HTR-8/SVneo (cell line): ENCODE measurements around the gene NISCH.
A peak's percentile ranks its signal among the peaks of the same experiment; 100 is the strongest.

Experiments
- DNase-seq: peaks from one replicate; pipeline ENCODE4 v3.0.0; 2011; ENCODE audit warnings: low spot score, mixed read lengths; ENCODE audit not compliant: insufficient read length
- FAIRE-seq: peaks from 2 replicates; lab custom pipeline; 2011; peaks lifted over from hg19 to GRCh38; lab: Jason Lieb, UNC

The NISCH gene

DNA sequence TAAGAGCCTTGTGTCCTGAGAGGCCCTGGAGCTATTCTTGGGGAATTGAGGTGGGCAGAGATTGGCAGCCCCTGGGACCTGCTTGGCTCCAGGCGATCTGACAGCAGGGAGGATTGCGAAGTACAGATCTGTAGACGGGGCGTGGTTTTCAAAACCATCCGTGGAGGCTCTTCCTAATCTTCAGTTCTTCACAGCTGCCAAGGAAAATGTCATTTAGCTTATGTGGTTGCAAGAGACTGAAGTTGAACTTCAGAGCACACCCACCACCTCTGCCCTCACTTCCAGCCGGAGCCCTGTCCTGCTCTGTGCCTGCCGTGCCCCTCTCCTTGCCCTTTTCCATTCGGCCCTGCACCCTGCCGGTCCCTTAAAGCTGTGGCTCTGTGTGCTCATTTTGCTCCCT is 12.9 kb downstream of the NISCH start:
- FAIRE-seq (no peak), DNase-seq (no peak)

DNA sequence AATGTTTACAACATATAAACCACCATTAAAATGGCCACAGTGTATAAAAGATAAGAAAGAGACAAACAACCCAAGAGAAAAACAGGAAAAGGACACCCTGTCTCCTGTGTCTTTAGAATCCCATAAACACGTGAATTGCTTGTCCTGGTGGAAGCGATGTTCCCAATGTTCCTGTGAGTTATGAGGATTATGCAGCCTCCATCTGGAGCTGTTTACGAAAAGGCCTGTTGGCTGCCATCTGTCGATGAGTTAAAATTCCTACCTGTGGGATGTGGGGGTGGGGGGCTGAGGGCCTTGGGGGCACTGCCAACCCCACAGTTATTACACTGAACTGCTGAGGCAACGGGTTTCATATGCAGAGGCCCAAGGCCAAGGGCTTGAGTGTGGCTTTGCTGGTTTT is 13.6 kb downstream of the NISCH start:
- no peak for FAIRE-seq

DNA sequence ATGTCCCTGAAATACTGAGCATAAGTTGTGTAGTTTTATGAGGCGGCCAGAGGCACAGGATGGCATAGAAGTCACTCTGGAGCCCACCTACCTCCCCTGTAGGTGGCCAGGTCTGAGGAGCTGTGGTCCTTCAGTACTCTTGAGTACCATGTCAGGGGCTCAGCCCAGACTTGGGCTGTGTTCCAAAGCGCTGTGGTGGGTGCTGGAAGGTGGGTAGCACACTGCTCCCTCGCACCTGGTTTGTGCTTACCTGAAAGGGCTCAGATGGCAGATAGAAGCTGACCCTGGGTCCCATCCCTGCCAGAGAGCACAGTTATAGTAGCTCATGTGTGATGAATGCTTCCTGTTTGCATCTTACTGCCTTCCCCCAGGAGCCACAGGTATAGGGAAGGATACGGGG is 15.5 kb downstream of the NISCH start:
- DNase-seq = no peak
- no peak for FAIRE-seq

More for the DNA sequence above, 13.6 kb downstream of the NISCH start:
- no peak for DNase-seq

DNA sequence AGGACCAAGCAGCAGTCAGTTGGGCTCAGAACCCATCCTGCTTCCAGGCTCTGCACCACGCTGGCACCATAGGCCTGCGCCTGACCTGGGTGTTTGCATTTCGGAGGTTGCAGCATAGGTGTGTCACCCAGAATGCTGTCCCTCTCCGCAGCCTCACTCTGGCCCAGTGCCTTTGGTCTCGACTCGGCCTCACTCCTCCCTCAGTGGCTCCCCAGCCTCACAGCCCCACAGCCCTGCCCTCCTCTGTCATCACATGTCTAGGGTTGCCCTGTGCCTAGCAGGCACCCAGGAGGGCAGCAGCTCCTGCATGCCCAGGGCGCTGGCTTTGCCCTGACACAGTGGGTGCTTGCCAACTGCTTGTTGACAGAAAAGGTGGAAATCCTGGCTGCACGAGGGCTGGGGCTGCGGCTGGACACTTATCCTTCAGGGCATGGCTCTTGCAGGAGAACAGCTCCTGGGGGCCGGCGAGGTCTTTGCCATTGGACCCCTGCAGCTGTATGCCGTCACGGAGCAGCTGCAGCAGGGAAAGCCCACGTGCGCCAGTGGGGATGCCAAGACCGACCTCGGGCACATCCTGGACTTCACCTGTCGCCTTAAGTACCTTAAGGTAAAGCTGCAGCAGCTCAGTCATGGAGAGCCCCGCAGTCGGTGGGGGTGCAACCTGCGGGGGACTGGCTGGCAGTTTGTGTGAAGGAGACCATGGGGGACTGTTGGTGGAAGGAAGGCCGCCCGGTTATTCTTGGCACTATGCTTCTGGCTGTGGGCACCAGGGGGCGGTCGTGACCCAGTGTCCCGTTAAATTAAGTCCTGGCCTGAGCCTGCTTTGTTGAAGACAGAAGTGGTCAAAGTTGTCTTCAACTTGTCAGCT is 16.2 kb downstream of the NISCH start:
- DNase-seq (peak; percentile 59), FAIRE-seq (no peak)

DNA sequence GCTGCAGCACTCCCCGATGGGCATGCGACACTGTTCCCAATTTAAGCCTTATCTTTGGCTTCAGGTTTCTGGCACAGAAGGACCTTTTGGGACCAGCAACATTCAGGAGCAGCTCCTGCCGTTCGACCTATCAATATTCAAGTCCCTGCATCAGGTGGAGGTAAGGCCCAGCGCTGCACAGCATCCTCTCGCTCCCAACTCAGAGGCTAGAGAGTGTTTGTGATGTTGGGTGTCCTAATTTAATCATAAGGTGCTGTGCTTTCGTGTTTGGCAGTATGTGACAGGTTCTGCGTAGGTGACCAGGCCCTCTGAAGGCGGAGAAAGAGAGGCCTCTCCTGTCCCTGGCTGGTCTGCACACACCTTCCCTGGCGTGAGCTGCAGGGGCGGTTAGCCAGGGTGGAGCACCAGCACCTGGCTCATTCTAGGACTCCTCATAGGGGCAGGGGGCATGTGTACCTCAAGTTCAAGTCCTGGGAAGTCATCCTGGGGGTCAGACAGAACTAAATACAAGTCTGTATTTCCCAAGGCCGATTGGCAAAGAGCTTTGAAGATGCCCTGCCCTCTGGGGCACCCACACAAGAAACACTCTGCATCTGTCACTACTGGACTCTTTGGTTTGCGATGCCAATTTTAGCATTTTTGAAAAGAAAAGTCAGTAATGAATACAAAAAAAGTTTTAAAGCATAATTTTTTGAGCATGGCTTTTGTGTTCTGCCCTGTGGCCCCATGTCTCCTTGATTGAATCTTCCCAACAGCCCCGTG is 17.0 kb downstream of the NISCH start:
- FAIRE-seq (peak; percentile 57), DNase-seq (no peak)

DNA sequence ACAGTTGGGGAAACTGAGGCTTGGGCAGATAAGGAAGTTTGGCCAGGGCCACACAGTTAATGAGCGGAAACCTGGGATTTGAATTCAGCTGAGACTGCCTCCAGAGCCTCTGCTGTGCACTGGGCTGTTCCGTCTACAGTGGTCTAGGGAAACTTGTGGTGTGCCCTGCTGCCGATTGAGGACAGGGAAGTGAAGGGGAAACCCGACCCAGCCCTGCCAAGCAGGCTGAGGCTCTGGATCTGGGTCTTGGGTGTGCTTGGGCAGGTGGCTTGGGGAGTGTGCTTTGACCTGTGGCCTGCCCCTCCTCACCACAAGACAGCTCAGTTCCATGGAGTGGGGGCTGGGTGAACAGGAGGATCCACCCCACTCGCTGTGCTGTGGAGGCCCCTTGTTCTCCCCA is 17.6 kb downstream of the NISCH start:
- no peak for DNase-seq
- FAIRE-seq = no peak

DNA sequence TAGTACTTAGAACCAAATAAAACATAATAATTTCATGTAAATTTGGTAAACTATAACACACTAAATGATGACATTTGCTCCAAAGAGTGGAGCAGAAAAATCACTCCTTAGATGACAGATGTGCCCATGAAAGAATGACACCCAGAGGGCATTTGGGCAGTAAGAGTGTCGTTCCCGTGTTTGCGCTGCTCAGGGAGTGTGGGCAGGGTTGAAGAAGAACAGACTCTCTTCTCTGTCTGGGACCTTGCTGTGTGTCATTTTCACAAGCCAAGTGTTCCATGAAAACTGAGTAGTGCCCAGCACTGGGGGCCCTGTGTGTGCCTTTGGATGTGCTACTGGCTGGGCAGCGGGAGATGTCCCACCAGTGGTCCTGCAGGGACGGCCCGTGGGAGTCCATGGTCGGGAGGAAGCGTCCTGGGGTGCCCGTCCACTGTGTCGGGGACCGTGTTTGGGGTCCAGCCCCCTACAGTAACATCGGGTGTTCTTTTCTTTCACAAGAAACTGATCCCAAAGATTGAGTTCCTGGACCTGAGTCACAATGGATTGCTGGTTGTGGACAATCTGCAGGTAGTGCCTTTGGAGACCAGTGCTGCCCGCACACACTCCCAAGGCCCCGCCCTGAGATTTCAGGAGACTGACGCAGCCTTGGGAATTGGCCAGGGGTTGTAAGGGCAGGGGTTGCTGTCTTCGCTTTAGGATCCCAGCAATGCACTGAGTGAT is 21.8 kb downstream of the NISCH start:
- DNase-seq = no peak
- FAIRE-seq = no peak

DNA sequence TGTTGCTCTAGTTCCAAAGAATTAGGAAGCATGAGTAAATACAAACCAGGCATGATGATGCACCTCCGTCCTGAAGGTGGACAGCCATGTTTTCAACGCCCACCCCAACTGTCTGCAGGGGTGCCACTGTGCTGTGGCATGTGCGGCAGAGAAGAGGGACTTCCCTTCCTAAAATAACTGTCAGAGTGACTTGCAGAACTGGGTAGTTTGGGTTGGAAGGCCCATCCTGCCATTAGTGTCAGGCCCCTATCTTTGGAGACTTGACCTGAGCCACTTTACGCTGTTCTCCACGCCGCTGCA is 22.3 kb downstream of the NISCH start:
- FAIRE-seq = no peak

DNA sequence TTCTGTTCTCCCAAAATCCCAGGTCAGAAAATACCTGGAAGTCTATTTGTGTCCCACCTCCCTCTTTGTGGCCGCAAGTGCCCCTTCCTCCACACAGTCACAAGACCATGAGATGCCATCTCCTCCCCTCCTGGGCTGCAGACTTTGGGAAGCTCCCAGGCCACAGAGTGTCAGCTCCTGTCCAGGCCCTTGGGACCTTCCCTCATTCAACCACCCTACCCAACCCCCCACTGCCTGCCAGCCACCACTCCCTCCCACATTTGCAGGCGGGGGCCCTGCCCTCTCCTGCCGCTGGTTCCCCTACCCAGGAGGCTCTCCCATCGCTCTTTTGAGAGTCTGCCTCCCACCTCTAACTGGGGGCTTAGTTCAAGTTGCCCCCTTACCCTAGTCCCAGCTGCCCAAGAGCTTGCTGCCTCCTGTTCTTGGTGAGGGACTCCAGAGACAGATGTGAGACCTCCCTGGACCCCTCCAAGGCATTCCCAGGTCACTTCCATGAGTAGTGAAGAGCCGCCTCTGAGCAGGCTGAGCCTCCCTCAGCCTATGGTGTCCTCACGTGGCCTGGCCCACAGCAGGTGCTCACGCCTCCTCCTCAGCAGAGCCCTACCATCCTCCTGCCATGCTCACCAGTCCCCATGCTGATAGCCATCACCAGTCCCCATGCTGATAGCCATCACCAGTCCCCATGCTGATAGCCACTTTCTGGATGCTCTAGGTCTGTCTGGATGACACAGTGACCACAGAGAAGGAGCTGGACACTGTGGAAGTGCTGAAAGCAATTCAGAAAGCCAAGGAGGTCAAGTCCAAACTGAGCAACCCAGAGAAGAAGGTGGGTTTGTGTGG is 23.9 kb downstream of the NISCH start:
- FAIRE-seq (no peak), DNase-seq (no peak)

More for the DNA sequence above, 22.3 kb downstream of the NISCH start:
- DNase-seq = no peak

DNA sequence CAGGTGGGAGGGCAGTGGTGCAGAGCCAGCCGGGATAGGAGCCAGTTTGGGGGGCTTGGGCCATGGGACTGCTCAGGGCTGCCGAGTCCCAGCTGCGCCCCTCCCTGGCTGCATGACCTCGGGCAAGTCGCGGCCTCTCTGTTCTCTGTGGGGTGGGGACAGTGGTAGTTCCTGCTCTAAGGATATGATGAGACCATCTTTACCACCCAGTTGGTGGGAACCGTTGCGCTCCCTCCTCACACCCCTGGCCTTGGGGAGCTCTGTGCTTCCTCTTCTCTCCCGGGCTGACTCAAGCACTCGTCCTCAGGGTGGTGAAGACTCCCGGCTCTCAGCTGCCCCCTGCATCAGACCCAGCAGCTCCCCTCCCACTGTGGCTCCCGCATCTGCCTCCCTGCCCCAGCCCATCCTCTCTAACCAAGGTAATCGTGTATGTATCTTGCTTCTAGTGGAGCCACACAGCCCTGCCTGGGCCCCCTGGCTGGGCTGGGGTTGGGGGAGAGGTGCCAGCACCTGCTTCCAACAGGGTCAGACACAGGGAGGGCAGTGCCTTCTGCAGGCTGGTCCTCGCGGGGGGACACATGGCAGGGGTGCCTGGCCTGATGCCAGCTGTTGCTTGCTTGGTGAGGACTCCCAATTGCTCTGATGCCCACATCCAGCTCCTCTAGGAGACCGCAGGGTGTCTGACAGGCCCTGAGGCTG is 24.6 kb downstream of the NISCH start:
- DNase-seq = no peak
- no peak for FAIRE-seq

DNA sequence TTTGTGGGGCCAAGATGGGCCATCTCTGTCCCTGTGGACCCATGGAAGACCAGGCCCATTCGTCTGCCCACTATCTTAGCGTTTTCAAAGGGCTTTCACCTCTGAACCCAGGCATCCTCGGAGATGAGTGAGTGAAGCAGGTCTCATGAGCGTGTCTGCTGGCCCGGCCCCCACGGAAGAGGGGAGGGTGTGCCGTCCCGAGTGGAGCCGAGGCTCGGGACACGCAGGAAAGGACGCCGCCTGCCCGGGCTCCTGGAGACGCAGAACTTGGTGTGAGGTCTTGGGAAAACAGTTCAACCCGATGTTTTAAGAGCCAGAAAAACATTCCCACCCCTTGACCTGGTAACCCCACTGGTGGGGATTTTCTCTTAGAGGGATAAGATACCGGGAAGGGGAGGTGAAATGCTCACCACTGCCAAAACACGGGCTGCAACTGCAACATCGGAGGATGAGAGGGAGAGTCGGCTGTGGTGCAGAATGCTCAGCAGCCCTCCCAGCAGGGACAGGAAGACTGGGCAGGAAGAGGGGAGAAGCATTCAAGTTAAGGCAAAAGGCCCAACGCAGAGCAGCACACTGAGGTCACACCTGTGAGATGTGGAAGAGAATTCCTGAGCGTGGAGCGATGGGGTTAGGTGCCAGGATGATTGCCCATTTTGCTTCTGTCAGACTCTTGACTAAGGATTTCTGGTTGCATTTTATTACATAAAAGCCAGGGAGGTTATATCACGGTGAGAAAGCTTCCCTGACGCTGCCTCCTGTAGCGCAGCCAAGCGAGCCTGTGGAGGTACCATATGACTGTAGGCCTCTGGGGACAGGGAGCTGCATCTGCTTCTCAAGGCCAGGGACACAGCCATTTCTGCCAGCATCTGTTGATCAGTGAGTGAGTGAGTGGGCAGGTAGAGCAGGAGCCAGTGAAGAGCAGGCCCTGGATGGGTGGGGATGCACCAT is 25.6 kb downstream of the NISCH start:
- DNase-seq (no peak), FAIRE-seq (no peak)

DNA sequence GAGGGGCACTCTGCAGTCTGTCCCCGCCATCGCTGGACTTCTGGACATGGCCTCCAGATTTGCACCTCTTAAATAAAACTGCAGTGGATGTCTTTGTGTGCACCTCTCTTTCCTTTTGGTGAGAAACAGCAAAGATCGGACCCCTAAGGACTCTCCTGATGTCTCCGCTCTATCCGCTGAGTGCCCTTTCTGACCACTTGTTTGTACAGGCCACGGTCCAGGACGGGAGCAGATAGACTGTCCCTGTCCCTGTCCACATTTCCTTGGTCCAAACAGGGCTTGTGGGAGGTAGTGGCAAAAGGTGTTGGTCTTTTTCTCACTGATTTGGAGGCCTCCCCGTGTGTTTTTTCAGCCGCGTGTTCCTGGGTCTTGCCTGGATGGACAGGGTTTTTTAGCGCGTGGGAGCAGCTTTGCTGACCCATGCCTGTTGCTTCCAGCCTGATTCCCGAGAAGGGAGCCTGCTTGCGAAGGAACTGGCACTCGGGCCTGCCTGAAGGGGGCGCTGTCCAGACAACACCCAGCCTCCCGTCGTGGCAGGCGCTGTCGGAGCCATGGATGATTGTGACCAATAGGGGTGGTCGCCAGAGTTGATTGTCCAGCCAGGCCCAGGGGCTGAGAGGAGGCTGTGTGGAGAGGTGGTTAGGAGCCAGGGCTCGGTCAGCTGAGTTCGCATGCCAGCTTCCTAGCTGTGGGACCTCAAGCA is 26.6 kb downstream of the NISCH start:
- FAIRE-seq = no peak

DNA sequence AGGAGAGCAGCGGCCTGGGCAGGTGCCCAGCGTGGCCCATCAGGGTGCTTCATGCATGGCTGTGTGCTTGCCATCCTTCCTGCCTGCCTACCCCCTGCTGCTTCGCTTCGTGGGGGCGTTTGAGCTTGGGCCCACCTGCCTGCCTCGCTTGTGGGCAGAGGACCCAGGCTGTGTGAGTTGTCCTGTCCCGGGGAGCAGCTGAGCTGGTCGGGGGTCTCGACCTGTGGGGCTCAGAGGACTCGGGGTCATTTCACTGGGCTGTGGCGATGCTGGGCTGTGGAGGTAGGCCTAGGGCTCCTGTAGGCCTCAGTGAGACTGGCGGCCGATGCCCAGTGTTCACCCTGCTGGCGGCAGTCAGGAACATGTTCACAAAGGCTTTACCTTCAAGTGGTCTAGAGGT is 27.7 kb downstream of the NISCH start:
- DNase-seq (no peak), FAIRE-seq (no peak)

More for the DNA sequence above, 26.6 kb downstream of the NISCH start:
- DNase-seq = no peak

DNA sequence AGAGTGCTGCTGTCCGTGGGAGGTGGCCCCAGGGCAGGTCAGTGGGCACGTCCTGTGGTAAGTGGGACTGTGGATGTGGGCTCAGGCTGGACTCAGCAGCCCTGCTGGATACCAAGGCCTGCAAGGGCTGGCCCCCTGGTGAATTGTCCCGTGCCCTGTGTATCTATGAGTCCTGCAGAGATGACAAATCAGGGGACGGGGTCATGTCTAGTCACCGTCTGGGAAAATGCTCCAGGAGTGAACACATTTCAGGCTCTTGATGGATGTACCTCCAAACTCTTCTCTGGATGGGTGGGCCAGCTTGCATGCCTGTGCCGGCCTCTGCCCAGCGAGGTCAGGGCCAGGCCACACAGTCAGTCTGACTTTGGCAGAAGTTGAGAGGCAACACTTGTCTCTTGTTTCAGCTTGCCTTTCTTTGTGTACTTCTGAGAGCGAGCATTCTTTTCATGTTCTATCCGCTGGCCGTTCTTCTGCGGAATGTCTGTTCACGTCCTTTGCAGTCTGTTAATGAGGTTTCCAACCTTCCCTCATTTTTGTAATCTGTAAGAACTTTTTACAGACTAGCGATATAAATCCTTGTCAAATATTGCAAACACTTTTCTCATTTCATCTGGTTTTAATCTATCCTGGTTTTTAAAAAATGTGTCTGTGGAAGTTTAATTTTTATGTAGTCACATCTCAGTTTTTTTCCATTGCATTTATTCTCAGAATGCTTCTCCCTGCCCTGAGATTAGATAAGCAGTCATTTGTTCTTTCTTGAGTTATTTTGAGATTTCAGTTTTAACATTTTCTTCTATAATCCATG is 28.4 kb downstream of the NISCH start:
- FAIRE-seq = no peak

DNA sequence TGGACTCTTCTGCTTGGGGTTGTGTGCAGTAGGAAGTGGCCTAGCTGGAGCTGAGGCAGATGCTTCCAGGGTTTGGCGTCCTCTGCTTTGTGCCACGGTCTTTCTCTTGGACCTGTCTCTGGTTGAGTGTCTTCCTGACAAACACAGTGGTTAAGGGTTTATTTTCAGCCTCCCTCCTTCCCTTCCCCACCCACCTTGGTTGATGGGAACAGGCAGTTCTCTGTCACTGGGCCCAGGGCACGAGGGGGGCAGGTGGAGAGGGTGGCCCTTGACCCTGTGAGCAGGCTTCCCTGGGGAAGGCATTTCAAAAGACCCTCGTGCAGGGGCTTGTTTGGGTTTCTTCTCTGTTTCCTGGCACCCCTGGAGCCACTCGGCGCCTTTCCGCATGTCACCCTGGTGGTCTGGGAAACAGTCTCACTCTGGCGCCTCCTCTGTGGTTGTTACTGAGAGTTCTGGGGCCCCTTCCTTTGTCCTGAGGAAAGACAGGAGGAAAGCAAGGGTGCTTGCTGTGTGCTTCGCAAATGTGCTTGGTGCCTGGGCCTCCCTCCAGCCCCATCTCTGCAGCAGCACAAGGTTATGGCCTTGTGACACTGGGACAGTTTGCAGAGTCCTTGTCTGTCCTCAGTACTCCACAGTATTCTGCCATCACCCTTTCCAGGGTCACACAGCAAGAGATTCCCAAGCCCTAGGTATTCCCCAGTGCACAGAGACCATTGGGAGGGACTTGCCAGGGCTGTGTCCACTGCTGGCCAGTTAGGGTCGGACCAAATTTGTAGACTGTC is 29.5 kb downstream of the NISCH start:
- no peak for FAIRE-seq
- no peak for DNase-seq

More for the DNA sequence above, 28.4 kb downstream of the NISCH start:
- no peak for DNase-seq

DNA sequence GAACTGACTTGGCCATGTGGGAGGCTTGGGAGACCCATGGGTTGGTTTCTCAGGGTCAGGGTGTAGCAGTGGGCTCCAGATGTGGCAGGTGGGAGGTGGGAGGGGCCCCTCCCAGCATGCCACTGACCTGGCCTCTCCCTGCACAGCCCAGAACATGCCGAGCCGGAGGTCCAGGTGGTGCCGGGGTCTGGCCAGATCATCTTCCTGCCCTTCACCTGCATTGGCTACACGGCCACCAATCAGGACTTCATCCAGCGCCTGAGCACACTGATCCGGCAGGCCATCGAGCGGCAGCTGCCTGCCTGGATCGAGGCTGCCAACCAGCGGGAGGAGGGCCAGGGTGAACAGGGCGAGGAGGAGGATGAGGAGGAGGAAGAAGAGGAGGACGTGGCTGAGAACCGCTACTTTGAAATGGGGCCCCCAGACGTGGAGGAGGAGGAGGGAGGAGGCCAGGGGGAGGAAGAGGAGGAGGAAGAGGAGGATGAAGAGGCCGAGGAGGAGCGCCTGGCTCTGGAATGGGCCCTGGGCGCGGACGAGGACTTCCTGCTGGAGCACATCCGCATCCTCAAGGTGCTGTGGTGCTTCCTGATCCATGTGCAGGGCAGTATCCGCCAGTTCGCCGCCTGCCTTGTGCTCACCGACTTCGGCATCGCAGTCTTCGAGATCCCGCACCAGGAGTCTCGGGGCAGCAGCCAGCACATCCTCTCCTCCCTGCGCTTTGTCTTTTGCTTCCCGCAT is 31.8 kb downstream of the NISCH start:
- DNase-seq (no peak), FAIRE-seq (no peak)
